Psoas muscle (tissue), 8 donors: ENCODE measurements around the gene KIAA2012. TPM values are rescaled to one million over a fixed set of nuclear protein-coding genes. Genes with fewer than 3 reads are reported as not detected.

Experiments used
- ATAC-seq, 4 donors: fragments of 200-7000 bp; cut with Tn5 transposase; one replicate each; pipeline ENCODE4 v1.9.1; 2020; ENCODE audit warnings: moderate library complexity in 3 of 4, mild to moderate bottlenecking in 2 of 4
- DNase-seq, 2 donors: peaks; one replicate each; pipeline ENCODE4 v3.0.0-alpha.2; 2020
- H3K27ac ChIP-seq: fragments of 200-600 bp; one replicate; pipeline ENCODE4 v1.8.0; 2022
- H3K27me3 ChIP-seq, 3 donors: fragments of 200-600 bp in 1 of 3; one replicate each; pipeline versions ENCODE4 v1.6.1 to v1.8.0; 2013 to 2022; ENCODE audit warnings: low read length in 2 of 3, mild to moderate bottlenecking in 2 of 3, moderate library complexity in 1 of 3; ENCODE audit not compliant: insufficient read depth in 3 of 3
- H3K36me3 ChIP-seq, 2 donors: fragments of 200-600 bp in 1 of 2; one replicate each; pipeline versions ENCODE4 v1.6.1 to v1.8.0; 2013 to 2022; ENCODE audit warnings: low read depth in 1 of 2, mild to moderate bottlenecking in 1 of 2, moderate library complexity in 1 of 2; ENCODE audit not compliant: insufficient read depth in 1 of 2
- H3K4me1 ChIP-seq: fragments of 200-600 bp; one replicate; pipeline ENCODE4 v1.8.0; 2022
- H3K4me3 ChIP-seq: fragments of 200-600 bp; one replicate; pipeline ENCODE4 v1.8.0; 2022; ENCODE audit warnings: mild to moderate bottlenecking
- H3K9me3 ChIP-seq: fragments of 200-600 bp; one replicate; pipeline ENCODE4 v1.8.0; 2022
- CTCF ChIP-seq: fragments of 200-600 bp; IDR thresholded peaks from one replicate; pipeline ENCODE4 v1.8.0; 2022; ENCODE audit warnings: antibody characterized with exemption
- WGBS, 3 donors: extraction: QIAGEN DNeasy Blood & Tissue Kit; methylation state at CpG; one replicate each; pipeline versions ENCODE4 v1.1.6 to v1.1.7; 2013; 5-methylcytosine and 5-hydroxymethylcytosine counted together
- intact Hi-C, 2 donors: fragments of 100-400 bp; cut with DNase I; formaldehyde crosslinking; loops; one replicate each; pipeline versions ENCODE4 v1.11.0 to v1.14.2; 2022
- polyA plus RNA-seq, 3 donors: library from polyadenylated mRNA; stranded (reverse); fragments of 200-250 nt; gene quantifications; one replicate each; pipeline ENCODE4 v1.2.3, GENCODE V29; 2013
- total RNA-seq, 4 donors: library from RNA; stranded (reverse); fragmentation: NEBNext Ultra II Directional in 2 of 4; extraction: Animal tissue kit (Norgen Biotek cat#: 25700) in 2 of 4; gene quantifications; one replicate each; pipeline versions ENCODE4 v1.2.1 to v1.2.4, GENCODE V29; 2021 to 2023
- donor health status: healthy with polysubstance abuse.
- donor health status: DM: no; HTN: no; CAD: no; lungs with moderate emphysema.
- donor health status: Bipolar disorder and iron deficiency.
- donor health status: healthy.
- donor health status: DM: yes; HTN: yes; CAD: no.
- donor health status: DM: no; HTN: no; CAD: no.
- donor health status: DM: no; HTN: no; CAD: no.
- donor health status: DM: yes; HTN: yes; CAD: no.

The KIAA2012 gene
- total and polyA plus RNA-seq, 7 donors: 0.03 to 0.06 TPM; not detected in 5

GRCh38 chr2:202164411-202164810, 91.4 kb downstream of the KIAA2012 start:
- no peaks in the 10 kb centered on the region for H3K36me3 ChIP-seq
- DNase-seq (no peak), ATAC-seq (no peak)
- WGBS, 3 donors: 69 to 79% (median 74%) methylated on average over 3 of the region's 3 CpGs
- H3K27me3 ChIP-seq: no peaks in the 10 kb centered on the region
- H3K4me3 ChIP-seq: no peak overlapping the region
- no peaks in the 10 kb centered on the region for H3K9me3 ChIP-seq
- peaks cover 7% of the 10 kb centered on the region for H3K4me1 ChIP-seq
- no peak overlapping the region for H3K27ac ChIP-seq
- no peak for TF ChIP-seq CTCF
- intact Hi-C loops: loop anchor here in 1 of 2 donors (5.0 kb wide), 1 partner anchor 127 kb away; no protein-coding TSS in a partner anchor

GRCh38 chr2:202165208-202165607, 92.2 kb downstream of the KIAA2012 start:
- Histone ChIP-seq H3K36me3 (no peaks in the 10 kb centered on the region), H3K27me3 (no peaks in the 10 kb centered on the region), H3K4me1 (peaks cover 7% of the 10 kb centered on the region), H3K27ac (no peak overlapping the region), H3K4me3 (no peak overlapping the region), H3K9me3 (no peaks in the 10 kb centered on the region)
- no peak for DNase-seq
- no peak for TF ChIP-seq CTCF
- WGBS, 3 donors: 79 to 85% (median 82%) methylated on average over 5 of the region's 5 CpGs
- no peak for ATAC-seq
- intact Hi-C loops: no loop called here

GRCh38 chr2:202165945-202166344, 92.9 kb downstream of the KIAA2012 start:
- intact Hi-C loops: no loop called here
- ATAC-seq: peak; percentile 71 to 75 (median 74)

GRCh38 chr2:202169131-202169530, 96.1 kb downstream of the KIAA2012 start:
- no peak for TF ChIP-seq CTCF
- H3K4me3 ChIP-seq: no peak overlapping the region
- no peaks in the 10 kb centered on the region for H3K36me3 ChIP-seq
- no peak for DNase-seq
- no peaks in the 10 kb centered on the region for H3K4me1 ChIP-seq
- H3K9me3 ChIP-seq: no peaks in the 10 kb centered on the region
- ATAC-seq: no peak
- no peak overlapping the region for H3K27ac ChIP-seq
- intact Hi-C loops: no loop called here
- H3K27me3 ChIP-seq: peaks cover 0 to 4% (median 0%) of the 10 kb centered on the region in 3 donors

More at GRCh38 chr2:202165945-202166344, 92.9 kb downstream of the KIAA2012 start:
- H3K9me3 ChIP-seq: no peaks in the 10 kb centered on the region
- 9 to 26% (median 17%) methylated on average over 1 of the region's 1 CpG for WGBS, 3 donors
- H3K27me3 ChIP-seq: no peaks in the 10 kb centered on the region
- no peak overlapping the region for H3K4me3 ChIP-seq
- peaks cover 3% of the 10 kb centered on the region for H3K4me1 ChIP-seq
- H3K27ac ChIP-seq: peak overlapping the region; percentile 17
- DNase-seq: no peak
- no peaks in the 10 kb centered on the region for H3K36me3 ChIP-seq
- no peak for TF ChIP-seq CTCF

- intact Hi-C loops: no loop called here
- no peak overlapping the region for H3K4me3 ChIP-seq
- no peak for ATAC-seq
- no peaks in the 10 kb centered on the region for H3K4me1 ChIP-seq
- H3K27me3 ChIP-seq: peaks cover 0 to 4% (median 0%) of the 10 kb centered on the region in 3 donors
- no peak for TF ChIP-seq CTCF
- no peaks in the 10 kb centered on the region for H3K9me3 ChIP-seq
- H3K27ac ChIP-seq: no peak overlapping the region
- no peak for DNase-seq
- WGBS, 3 donors: 85 to 93% (median 86%) methylated on average over 8 of the region's 8 CpGs
- no peaks in the 10 kb centered on the region for H3K36me3 ChIP-seq
Observed at GRCh38 chr2:202169832-202170424, 96.9 kb downstream of the KIAA2012 start.
